Measurements from ENCODE around the gene ACLY. TPM values are rescaled to one million over a fixed set of nuclear protein-coding genes. Genes with fewer than 3 reads are reported as not detected.
"Not testable (repeated sequence)": the region's sequence is repeated elsewhere in the genome, so short reads cannot be mapped to it uniquely, and the experiment has no call there.

Gene ACLY
- total RNA-seq, 1 experiment from 2014 or later: 350 TPM

DNA sequence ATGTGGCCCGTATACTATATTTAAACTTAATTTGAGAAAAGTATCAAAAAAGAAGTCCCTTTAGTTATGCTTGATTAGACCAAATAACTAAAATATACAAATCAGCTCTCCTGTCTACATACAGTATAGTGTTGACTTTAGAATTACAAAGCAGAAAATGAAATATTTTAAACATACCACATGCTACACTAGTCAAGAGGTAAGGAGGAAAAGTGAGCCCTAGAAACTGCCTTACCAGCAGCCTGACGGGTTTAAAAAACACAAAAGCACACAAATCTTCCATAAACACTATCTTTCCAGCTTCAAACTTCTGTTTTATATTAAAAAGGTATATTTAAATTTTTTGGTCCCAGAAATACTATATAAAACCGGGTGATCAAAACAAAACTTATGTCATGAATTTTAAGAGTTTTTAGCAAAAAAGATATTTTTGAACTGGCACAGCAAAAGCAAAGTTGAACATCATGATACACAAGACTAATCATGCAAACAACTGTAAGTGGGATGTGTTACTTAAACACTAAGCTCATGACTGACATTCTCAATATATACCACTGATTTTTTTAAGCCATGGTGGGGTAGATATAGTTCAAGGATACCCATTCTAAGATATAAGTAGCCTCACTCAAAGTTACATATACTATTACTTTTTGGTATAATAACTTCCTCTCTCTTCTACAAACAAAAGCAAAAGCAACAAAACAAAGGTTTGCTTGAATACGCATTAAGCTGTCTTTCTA lies 69.3 kb downstream of the ACLY start:
- TF ChIP-seq, protein P1, sequence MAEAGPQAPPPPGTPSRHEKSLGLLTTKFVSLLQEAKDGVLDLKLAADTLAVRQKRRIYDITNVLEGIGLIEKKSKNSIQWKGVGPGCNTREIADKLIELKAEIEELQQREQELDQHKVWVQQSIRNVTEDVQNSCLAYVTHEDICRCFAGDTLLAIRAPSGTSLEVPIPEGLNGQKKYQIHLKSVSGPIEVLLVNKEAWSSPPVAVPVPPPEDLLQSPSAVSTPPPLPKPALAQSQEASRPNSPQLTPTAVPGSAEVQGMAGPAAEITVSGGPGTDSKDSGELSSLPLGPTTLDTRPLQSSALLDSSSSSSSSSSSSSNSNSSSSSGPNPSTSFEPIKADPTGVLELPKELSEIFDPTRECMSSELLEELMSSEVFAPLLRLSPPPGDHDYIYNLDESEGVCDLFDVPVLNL (CRISPR knock-in tag; IDR thresholded peaks at IDR 0.05; ENCODE audit: borderline replicate concordance, low read depth): no peak
- TF ChIP-seq ATF1 (CRISPR knock-in tag; IDR thresholded peaks at IDR 0.05): no peak
- ATAC-seq (no peak), DNase-seq (ENCODE audit: low spot score) (no peak)
- CTCF ChIA-PET: interaction anchor here (0.6 kb wide), 1 partner anchor 49 kb away, joined by 3 read pairs; no protein-coding TSS in a partner anchor
- Mint-ChIP-seq H3K27me3 (ENCODE audit: low read depth) (no peaks in the 10 kb centered on the region), H3K4me1 (peaks cover 2% of the 10 kb centered on the region; the same call in 1 of the 2 replicates), H3K27ac (no peak overlapping the region), H3K36me3 (peaks cover 16% of the 10 kb centered on the region), H3K4me3 (no peak overlapping the region), H3K9me3 (no peaks in the 10 kb centered on the region)
- POLR2A ChIA-PET: interaction anchor here (0.6 kb wide), 1 partner anchor 1054 kb away, joined by 3 read pairs; no protein-coding TSS in a partner anchor

DNA sequence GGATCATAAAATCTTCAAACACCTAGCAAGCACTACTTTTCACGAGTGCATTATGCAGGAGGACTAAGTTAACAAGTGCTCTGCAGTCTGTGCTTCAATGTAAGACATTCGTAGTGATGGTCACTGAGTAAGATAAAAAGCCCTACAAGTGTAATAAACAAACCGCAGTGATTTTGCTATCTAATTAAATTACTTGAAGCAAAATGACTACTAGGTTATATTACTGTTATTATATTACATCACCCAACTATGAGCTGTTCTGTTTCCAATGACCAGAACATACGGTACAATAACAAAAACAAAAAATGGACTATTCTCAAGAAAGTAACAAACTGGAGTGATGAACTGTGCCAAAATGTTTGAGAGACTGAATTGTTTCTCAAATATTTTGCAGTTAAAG lies 70.0 kb downstream of the ACLY start:
- POLR2A ChIA-PET: no interaction called here
- Mint-ChIP-seq H3K4me1 (peaks cover 2% of the 10 kb centered on the region; the same call in 1 of the 2 replicates), H3K27me3 (ENCODE audit: low read depth) (no peaks in the 10 kb centered on the region), H3K36me3 (peaks cover 10% of the 10 kb centered on the region), H3K4me3 (no peak overlapping the region), H3K27ac (no peak overlapping the region), H3K9me3 (no peaks in the 10 kb centered on the region)
- TF ChIP-seq, protein P2, sequence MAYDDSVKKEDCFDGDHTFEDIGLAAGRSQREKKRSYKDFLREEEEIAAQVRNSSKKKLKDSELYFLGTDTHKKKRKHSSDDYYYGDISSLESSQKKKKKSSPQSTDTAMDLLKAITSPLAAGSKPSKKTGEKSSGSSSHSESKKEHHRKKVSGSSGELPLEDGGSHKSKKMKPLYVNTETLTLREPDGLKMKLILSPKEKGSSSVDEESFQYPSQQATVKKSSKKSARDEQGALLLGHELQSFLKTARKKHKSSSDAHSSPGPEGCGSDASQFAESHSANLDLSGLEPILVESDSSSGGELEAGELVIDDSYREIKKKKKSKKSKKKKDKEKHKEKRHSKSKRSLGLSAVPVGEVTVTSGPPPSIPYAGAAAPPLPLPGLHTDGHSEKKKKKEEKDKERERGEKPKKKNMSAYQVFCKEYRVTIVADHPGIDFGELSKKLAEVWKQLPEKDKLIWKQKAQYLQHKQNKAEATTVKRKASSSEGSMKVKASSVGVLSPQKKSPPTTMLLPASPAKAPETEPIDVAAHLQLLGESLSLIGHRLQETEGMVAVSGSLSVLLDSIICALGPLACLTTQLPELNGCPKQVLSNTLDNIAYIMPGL (CRISPR knock-in tag; IDR thresholded peaks at IDR 0.05): no peak
- TF ChIP-seq ZNF138 (CRISPR knock-in tag; conservative IDR thresholded peaks at IDR 0.05): no peak
- no peak for TF ChIP-seq ZNF219 (CRISPR knock-in tag; IDR thresholded peaks at IDR 0.05; ENCODE audit: borderline replicate concordance)
- TF ChIP-seq, protein P3, sequence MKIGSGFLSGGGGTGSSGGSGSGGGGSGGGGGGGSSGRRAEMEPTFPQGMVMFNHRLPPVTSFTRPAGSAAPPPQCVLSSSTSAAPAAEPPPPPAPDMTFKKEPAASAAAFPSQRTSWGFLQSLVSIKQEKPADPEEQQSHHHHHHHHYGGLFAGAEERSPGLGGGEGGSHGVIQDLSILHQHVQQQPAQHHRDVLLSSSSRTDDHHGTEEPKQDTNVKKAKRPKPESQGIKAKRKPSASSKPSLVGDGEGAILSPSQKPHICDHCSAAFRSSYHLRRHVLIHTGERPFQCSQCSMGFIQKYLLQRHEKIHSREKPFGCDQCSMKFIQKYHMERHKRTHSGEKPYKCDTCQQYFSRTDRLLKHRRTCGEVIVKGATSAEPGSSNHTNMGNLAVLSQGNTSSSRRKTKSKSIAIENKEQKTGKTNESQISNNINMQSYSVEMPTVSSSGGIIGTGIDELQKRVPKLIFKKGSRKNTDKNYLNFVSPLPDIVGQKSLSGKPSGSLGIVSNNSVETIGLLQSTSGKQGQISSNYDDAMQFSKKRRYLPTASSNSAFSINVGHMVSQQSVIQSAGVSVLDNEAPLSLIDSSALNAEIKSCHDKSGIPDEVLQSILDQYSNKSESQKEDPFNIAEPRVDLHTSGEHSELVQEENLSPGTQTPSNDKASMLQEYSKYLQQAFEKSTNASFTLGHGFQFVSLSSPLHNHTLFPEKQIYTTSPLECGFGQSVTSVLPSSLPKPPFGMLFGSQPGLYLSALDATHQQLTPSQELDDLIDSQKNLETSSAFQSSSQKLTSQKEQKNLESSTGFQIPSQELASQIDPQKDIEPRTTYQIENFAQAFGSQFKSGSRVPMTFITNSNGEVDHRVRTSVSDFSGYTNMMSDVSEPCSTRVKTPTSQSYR (CRISPR knock-in tag; IDR thresholded peaks at IDR 0.05): no peak
- TF ChIP-seq, protein P4, sequence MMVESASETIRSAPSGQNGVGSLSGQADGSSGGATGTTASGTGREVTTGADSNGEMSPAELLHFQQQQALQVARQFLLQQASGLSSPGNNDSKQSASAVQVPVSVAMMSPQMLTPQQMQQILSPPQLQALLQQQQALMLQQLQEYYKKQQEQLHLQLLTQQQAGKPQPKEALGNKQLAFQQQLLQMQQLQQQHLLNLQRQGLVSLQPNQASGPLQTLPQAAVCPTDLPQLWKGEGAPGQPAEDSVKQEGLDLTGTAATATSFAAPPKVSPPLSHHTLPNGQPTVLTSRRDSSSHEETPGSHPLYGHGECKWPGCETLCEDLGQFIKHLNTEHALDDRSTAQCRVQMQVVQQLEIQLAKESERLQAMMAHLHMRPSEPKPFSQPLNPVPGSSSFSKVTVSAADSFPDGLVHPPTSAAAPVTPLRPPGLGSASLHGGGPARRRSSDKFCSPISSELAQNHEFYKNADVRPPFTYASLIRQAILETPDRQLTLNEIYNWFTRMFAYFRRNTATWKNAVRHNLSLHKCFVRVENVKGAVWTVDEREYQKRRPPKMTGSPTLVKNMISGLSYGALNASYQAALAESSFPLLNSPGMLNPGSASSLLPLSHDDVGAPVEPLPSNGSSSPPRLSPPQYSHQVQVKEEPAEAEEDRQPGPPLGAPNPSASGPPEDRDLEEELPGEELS (CRISPR knock-in tag; IDR thresholded peaks at IDR 0.05): no peak
- TF ChIP-seq, protein P5, sequence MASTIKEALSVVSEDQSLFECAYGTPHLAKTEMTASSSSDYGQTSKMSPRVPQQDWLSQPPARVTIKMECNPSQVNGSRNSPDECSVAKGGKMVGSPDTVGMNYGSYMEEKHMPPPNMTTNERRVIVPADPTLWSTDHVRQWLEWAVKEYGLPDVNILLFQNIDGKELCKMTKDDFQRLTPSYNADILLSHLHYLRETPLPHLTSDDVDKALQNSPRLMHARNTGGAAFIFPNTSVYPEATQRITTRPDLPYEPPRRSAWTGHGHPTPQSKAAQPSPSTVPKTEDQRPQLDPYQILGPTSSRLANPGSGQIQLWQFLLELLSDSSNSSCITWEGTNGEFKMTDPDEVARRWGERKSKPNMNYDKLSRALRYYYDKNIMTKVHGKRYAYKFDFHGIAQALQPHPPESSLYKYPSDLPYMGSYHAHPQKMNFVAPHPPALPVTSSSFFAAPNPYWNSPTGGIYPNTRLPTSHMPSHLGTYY (CRISPR knock-in tag; IDR thresholded peaks at IDR 0.05): no peak
- ATAC-seq (no peak), DNase-seq (ENCODE audit: low spot score) (no peak)
- CTCF ChIA-PET: interaction anchor here (1.1 kb wide), 1 partner anchor 62 kb away, joined by 3 read pairs; the partner anchor contains the start of gene JUP

DNA sequence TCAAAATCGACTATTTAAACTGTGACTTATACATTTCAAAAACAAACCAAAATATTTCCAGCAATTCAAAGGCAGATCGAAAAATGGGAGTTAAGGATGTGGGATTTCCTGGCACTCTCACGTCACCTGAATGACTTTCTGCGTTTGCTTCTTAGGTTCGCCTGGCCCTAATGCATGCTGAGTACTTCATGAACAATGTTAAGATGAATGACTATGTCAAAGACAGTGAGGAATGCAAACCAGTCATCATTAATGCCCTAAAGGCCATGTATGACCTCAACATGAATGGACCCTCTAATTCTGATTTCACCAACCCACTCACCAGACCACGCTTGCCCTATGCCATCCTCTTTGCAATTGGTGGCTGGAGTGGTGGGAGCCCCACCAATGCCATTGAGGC lies 73.8 kb downstream of the ACLY start:
- no peaks in the 10 kb centered on the region for H3K36me3 Mint-ChIP-seq
- peaks cover 2% of the 10 kb centered on the region; the same call in 1 of the 2 replicates for H3K4me1 Mint-ChIP-seq
- 0 out of 2 replicates have a peak overlapping the region, but pooled peaks have one; percentile 4 for H3K27ac Mint-ChIP-seq
- H3K27me3 Mint-ChIP-seq (ENCODE audit: low read depth): no peaks in the 10 kb centered on the region
- DNase-seq (ENCODE audit: low spot score) (no peak), ATAC-seq (no peak)
- ChIA-PET CTCF (no interaction called here), POLR2A (no interaction called here)
- H3K4me3 Mint-ChIP-seq: no peak overlapping the region
- H3K9me3 Mint-ChIP-seq: no peaks in the 10 kb centered on the region
- TF ChIP-seq GRHL2 (CRISPR knock-in tag; IDR thresholded peaks at IDR 0.05; ENCODE audit: insufficient replicate concordance, severe bottlenecking) (no peak), NR2C2 (CRISPR knock-in tag; IDR thresholded peaks at IDR 0.05) (no peak), NFYB (CRISPR knock-in tag; conservative IDR thresholded peaks at IDR 0.05; ENCODE audit: low read depth) (no peak)
- TF ChIP-seq, protein P6, sequence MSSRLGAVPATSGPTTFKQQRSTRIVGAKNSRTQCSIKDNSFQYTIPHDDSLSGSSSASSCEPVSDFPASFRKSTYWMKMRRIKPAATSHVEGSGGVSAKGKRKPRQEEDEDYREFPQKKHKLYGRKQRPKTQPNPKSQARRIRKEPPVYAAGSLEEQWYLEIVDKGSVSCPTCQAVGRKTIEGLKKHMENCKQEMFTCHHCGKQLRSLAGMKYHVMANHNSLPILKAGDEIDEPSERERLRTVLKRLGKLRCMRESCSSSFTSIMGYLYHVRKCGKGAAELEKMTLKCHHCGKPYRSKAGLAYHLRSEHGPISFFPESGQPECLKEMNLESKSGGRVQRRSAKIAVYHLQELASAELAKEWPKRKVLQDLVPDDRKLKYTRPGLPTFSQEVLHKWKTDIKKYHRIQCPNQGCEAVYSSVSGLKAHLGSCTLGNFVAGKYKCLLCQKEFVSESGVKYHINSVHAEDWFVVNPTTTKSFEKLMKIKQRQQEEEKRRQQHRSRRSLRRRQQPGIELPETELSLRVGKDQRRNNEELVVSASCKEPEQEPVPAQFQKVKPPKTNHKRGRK (CRISPR knock-in tag; IDR thresholded peaks at IDR 0.05; ENCODE audit: borderline replicate concordance): no peak

DNA sequence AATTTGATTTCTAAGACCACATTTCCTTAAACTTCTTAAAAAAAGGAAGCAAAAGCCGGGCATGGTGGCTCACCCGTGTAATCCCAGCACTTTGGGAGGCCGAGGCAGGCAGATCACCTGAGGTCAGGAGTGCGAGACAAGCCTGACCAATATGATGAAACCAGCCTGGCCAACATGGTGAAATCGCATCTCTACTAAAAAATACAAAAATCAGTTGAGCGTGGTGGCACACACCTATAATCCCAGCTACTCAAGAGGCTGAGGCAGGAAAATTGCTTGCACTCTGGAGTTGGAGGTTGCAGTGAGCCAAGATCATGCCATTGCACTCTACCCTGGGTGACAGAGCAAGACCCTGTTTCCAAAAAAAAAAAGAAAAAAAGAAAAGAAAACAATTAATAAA lies 78.0 kb downstream of the ACLY start:
- H3K27ac Mint-ChIP-seq; POLR2A ChIA-PET; H3K9me3 Mint-ChIP-seq; H3K4me1 Mint-ChIP-seq; ATAC-seq; H3K4me3 Mint-ChIP-seq; DNase-seq (ENCODE audit: low spot score); H3K36me3 Mint-ChIP-seq: not testable (repeated sequence)
- CTCF ChIA-PET: interaction anchor here (1.1 kb wide), 1 partner anchor 119 kb away, joined by 3 read pairs; no protein-coding TSS in a partner anchor
- H3K27me3 Mint-ChIP-seq (ENCODE audit: low read depth): peaks cover 14% of the 10 kb centered on the region

DNA sequence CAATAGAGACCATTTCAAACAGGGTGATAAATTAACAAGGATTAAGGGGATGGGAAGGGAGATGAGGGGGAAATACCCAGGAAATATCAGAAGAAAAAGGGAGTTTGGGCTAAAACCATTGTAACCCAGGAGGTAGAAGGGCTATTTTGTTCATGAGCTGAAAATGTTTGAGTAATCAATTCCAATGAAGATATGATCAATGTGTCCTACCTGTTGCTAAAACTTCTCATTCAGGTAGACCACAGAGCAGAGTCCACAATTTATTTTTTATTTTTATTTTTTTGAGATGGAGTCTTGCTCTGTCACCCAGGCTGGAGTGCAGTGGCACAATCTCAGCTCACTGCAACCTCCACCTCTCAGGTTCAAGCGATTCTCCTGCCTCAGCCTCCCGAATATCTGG lies 79.3 kb downstream of the ACLY start:
- H3K9me3 Mint-ChIP-seq; H3K27ac Mint-ChIP-seq; H3K4me1 Mint-ChIP-seq; POLR2A ChIA-PET; H3K4me3 Mint-ChIP-seq; DNase-seq (ENCODE audit: low spot score); ATAC-seq; H3K36me3 Mint-ChIP-seq: not testable (repeated sequence)
- peaks cover 14% of the 10 kb centered on the region for H3K27me3 Mint-ChIP-seq (ENCODE audit: low read depth)
- CTCF ChIA-PET: interaction anchor here (1.4 kb wide), 1 partner anchor 102 kb away, joined by 4 read pairs; no protein-coding TSS in a partner anchor
